GM21717 (cell line): Measurements from ENCODE around the gene MRPL21.

Experiments used
- ATAC-seq: cut with Tn5 transposase; IDR thresholded peaks from one replicate; pipeline ENCODE4 v1.9.1; 2021; ENCODE audit warnings: mild to moderate bottlenecking, moderate library complexity; ENCODE audit not compliant: unreplicated experiment

The MRPL21 gene

DNA sequence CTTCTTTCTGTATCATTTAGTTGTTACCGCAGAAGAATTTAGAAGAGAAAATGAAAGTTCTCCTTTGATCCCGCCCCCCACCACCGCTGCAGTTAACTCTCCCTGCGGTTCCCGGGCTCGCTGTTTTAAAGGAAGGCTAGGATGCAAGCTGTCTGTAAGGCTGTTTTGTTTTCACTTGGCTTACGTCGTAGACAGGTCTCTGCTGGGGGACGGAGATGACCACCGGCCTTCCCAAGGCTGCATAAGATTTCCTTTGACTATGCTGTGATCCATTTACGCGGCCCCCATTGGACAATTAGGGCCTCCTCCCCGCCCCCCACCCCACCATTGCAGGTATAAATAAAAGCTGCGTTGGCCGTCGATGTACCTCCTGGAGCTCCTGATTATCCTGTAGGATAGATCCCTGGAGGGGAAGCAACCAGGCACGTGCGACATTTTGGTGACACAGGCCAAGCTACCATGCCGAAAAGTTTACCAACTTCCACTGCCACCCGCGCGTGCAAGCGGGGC, 60.5 kb downstream of the MRPL21 start:
- no peak for ATAC-seq

DNA sequence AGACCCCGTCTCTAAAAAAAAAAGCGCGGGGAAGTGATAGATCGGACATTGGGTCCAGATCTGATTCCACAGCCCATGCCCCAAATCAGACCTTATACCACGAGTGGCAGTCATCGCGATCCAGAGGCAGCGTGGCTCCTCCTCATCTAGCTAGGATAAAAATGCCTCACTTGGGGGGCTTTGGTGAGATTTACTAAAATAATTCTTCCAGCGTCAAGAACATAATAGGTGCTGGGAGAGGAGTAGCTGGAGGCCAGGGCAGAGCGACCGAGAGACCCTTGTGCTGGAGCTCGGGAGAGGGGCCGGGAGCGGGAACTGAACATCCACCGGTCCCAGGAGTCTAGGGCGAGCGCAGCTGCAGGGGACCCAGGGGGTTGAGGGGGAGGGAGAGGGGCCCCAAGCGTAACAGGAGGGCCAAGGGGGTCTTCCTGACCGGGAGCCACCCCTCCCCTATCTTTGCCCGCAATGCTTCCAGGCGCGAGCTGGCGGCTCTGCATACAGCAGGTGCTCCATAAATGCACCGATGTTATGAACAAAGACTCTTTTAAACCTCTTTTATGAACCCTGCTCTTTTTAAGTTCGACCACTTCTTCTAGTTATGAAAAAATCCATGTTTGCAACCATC, 61.1 kb downstream of the MRPL21 start:
- ATAC-seq: no peak

DNA sequence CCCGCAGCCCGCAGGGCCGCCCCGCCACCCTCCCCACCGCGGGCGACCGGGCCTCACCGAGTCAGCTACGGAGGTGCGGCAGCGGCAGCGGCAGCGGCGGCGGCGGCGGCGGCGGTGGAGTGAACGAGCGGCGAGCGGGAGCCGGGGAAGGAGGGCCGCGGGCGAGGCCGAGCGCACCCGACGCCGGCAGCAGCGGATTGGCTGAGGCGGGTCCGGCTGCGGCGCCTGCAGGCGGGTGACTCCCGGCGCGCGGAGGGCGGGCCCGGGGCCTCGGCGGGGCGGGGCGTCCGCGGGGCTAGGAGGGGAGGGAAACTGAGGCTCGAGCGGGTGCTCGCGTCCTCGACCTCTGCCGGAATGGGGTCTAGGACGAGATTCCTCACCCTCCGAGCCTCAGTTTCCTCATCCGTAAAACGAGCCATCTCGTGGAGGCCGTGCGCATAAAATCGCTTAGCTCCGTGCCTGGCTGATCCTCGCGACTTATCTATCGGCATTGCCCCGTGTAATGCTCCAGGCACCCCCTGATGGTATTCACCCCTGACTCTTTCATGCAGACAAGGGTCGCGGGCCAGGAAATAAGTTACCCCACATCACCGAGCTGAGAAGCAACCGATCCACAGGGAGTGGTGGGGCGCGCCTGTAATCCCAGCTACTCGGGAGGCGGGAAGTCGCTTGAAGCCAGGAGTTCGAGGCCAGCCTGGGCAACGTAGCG, 61.8 kb downstream of the MRPL21 start, which contains the start of gene CPT1A:
CPT1A (minus strand) TSS at position 199 of the 709 bp plus-strand sequence. CDS start 26,442 bp downstream, outside the sequence.
- peak; percentile 28 for ATAC-seq
